ENCODE data around the gene SLC26A1.

- TF ChIP-seq CTCF (IDR thresholded peaks at IDR 0.05; ENCODE audit: low read length), result no peak
- no peak for TF ChIP-seq EZH2 (optimal IDR thresholded peaks at IDR 0.05; ENCODE audit: low read depth, low read length)
Measured at GRCh38 chr4:972651-973424, 20.4 kb downstream of the SLC26A1 start.

Data from MM.1S (cell line).